ACC112 (cell line): Measurements from ENCODE around the gene TRAPPC11.

Experiments
- H2AFZ ChIP-seq: fragments of 200-600 bp; sonication (generic); one replicate; pipeline ENCODE4 v1.6.0; 2017; ENCODE audit warnings: antibody characterized with exemption, low read length; ENCODE audit not compliant: unreplicated experiment
- H3K27ac ChIP-seq: fragments of 200-600 bp; sonication (generic); 2 replicates; pipeline ENCODE4 v1.5.1; 2014; ENCODE audit warnings: low read depth, mild to moderate bottlenecking, antibody characterized with exemption, low read length, moderate library complexity
- H3K27me3 ChIP-seq: fragments of 200-600 bp; sonication (generic); 2 replicates; pipeline ENCODE4 v1.6.1; 2014; ENCODE audit warnings: mild to moderate bottlenecking, antibody characterized with exemption, low read length, moderate library complexity, mixed read lengths; ENCODE audit not compliant: insufficient read depth
- H3K36me3 ChIP-seq: fragments of 200-600 bp; sonication (generic); 2 replicates; pipeline ENCODE4 v1.6.1; 2016; ENCODE audit warnings: mild to moderate bottlenecking, antibody characterized with exemption, low read length, moderate library complexity, mixed read lengths; ENCODE audit not compliant: insufficient read depth
- H3K4me1 ChIP-seq: fragments of 200-600 bp; sonication (generic); one replicate; pipeline ENCODE4 v1.6.1; 2016; ENCODE audit warnings: low read length, mixed read lengths; ENCODE audit not compliant: insufficient read depth, unreplicated experiment, control insufficient read depth
- H3K4me3 ChIP-seq: fragments of 200-600 bp; sonication (generic); 2 replicates; pipeline ENCODE4 v1.5.1; 2014; ENCODE audit warnings: mild to moderate bottlenecking, low read depth, low read length
- H3K79me2 ChIP-seq: fragments of 200-600 bp; sonication (generic); one replicate; pipeline ENCODE4 v1.6.0; 2016; ENCODE audit warnings: low read length; ENCODE audit not compliant: control insufficient read depth, unreplicated experiment, insufficient read depth

Gene TRAPPC11

GRCh38 chr4:183675625-183676024 lies 16.5 kb downstream of the TRAPPC11 start:
- Histone ChIP-seq H3K4me1 (no peaks in the 10 kb centered on the region), H3K36me3 (peaks cover 26% of the 10 kb centered on the region), H3K4me3 (no peak overlapping the region), H3K27ac (no peak overlapping the region), H3K79me2 (no peaks in the 10 kb centered on the region), H2AFZ (no peak overlapping the region), H3K27me3 (no peaks in the 10 kb centered on the region)

- no peak overlapping the region for H3K27ac ChIP-seq
- peaks cover 39% of the 10 kb centered on the region for H3K36me3 ChIP-seq
- no peak overlapping the region for H3K4me3 ChIP-seq
- no peaks in the 10 kb centered on the region for H3K27me3 ChIP-seq
- no peaks in the 10 kb centered on the region for H3K4me1 ChIP-seq
- no peaks in the 10 kb centered on the region for H3K79me2 ChIP-seq
- H2AFZ ChIP-seq = no peak overlapping the region
These were observed 22.0 kb downstream of the TRAPPC11 start for GRCh38 chr4:183681119-183681518.

GRCh38 chr4:183686461-183686860 lies 27.4 kb downstream of the TRAPPC11 start:
- Histone ChIP-seq H3K79me2 (no peaks in the 10 kb centered on the region), H3K36me3 (peaks cover 22% of the 10 kb centered on the region), H3K4me1 (no peaks in the 10 kb centered on the region)

GRCh38 chr4:183688216-183688615 lies 29.1 kb downstream of the TRAPPC11 start:
- Histone ChIP-seq H3K36me3 (peaks cover 25% of the 10 kb centered on the region), H3K4me3 (no peak overlapping the region), H2AFZ (no peak overlapping the region), H3K27ac (no peak overlapping the region), H3K4me1 (no peaks in the 10 kb centered on the region), H3K27me3 (no peaks in the 10 kb centered on the region), H3K79me2 (no peaks in the 10 kb centered on the region)

More at GRCh38 chr4:183686461-183686860, 27.4 kb downstream of the TRAPPC11 start:
- H3K4me3 ChIP-seq = no peak overlapping the region
- H3K27ac ChIP-seq = no peak overlapping the region
- no peaks in the 10 kb centered on the region for H3K27me3 ChIP-seq
- H2AFZ ChIP-seq = no peak overlapping the region

- H3K79me2 ChIP-seq = no peaks in the 10 kb centered on the region
- H3K27me3 ChIP-seq = no peaks in the 10 kb centered on the region
- peaks cover 27% of the 10 kb centered on the region for H3K36me3 ChIP-seq
- H3K27ac ChIP-seq = no peak overlapping the region
- no peaks in the 10 kb centered on the region for H3K4me1 ChIP-seq
- no peak overlapping the region for H3K4me3 ChIP-seq
- H2AFZ ChIP-seq = no peak overlapping the region
These were observed 31.9 kb downstream of the TRAPPC11 start for GRCh38 chr4:183691006-183691405.

- Histone ChIP-seq H3K4me1 (no peaks in the 10 kb centered on the region), H2AFZ (no peak overlapping the region), H3K4me3 (no peak overlapping the region), H3K27ac (no peak overlapping the region), H3K27me3 (no peaks in the 10 kb centered on the region), H3K36me3 (peaks cover 28% of the 10 kb centered on the region), H3K79me2 (no peaks in the 10 kb centered on the region)
These were observed 32.8 kb downstream of the TRAPPC11 start for GRCh38 chr4:183691897-183692296.

GRCh38 chr4:183698909-183699308 lies 39.8 kb downstream of the TRAPPC11 start:
- no peak overlapping the region for H2AFZ ChIP-seq
- H3K79me2 ChIP-seq = no peaks in the 10 kb centered on the region
- no peaks in the 10 kb centered on the region for H3K4me1 ChIP-seq
- no peak overlapping the region for H3K4me3 ChIP-seq
- peaks cover 49% of the 10 kb centered on the region for H3K36me3 ChIP-seq
- no peaks in the 10 kb centered on the region for H3K27me3 ChIP-seq
- H3K27ac ChIP-seq = no peak overlapping the region

GRCh38 chr4:183700407-183700806 lies 41.3 kb downstream of the TRAPPC11 start:
- no peak overlapping the region for H3K27ac ChIP-seq
- H3K27me3 ChIP-seq = no peaks in the 10 kb centered on the region
- H3K4me1 ChIP-seq = no peaks in the 10 kb centered on the region
- no peak overlapping the region for H3K4me3 ChIP-seq
- no peak overlapping the region for H2AFZ ChIP-seq
- peaks cover 39% of the 10 kb centered on the region for H3K36me3 ChIP-seq
- H3K79me2 ChIP-seq = no peaks in the 10 kb centered on the region

- no peaks in the 10 kb centered on the region for H3K4me1 ChIP-seq
- H3K27me3 ChIP-seq = no peaks in the 10 kb centered on the region
- no peak overlapping the region for H3K4me3 ChIP-seq
- H3K79me2 ChIP-seq = no peaks in the 10 kb centered on the region
- peaks cover 34% of the 10 kb centered on the region for H3K36me3 ChIP-seq
- no peak overlapping the region for H2AFZ ChIP-seq
- H3K27ac ChIP-seq = no peak overlapping the region
These were observed 43.4 kb downstream of the TRAPPC11 start for GRCh38 chr4:183702492-183702891.

GRCh38 chr4:183714626-183715025 lies 55.5 kb downstream of the TRAPPC11 start:
- Histone ChIP-seq H3K27ac (no peak overlapping the region), H3K4me3 (no peak overlapping the region), H3K36me3 (peaks cover 11% of the 10 kb centered on the region), H2AFZ (no peak overlapping the region), H3K27me3 (no peaks in the 10 kb centered on the region), H3K79me2 (no peaks in the 10 kb centered on the region), H3K4me1 (no peaks in the 10 kb centered on the region)

- Histone ChIP-seq H3K4me3 (no peak overlapping the region), H3K79me2 (no peaks in the 10 kb centered on the region), H3K36me3 (peaks cover 11% of the 10 kb centered on the region), H2AFZ (no peak overlapping the region), H3K27me3 (no peaks in the 10 kb centered on the region), H3K27ac (no peak overlapping the region), H3K4me1 (no peaks in the 10 kb centered on the region)
These were observed 57.2 kb downstream of the TRAPPC11 start for GRCh38 chr4:183716302-183716701.
